ENCODE measurements around the gene MTMR12. TPM values are rescaled to one million over a fixed set of nuclear protein-coding genes. Genes with fewer than 3 reads are reported as not detected.
A peak's percentile ranks its signal among the peaks of the same experiment; 100 is the strongest.
"Not testable (repeated sequence)": the region's sequence is repeated elsewhere in the genome, so short reads cannot be mapped to it uniquely, and the experiment has no call there.

The MTMR12 gene
- polyA plus RNA-seq, 1 donor: 19.1 TPM

- Histone ChIP-seq H3K4me1 (ENCODE audit: control insufficient read depth, insufficient read depth, low read length) (peaks cover 10% of the 10 kb centered on the region), H3K36me3 (ENCODE audit: control insufficient read depth, insufficient read depth, low read length) (no peaks in the 10 kb centered on the region), H3K27ac (ENCODE audit: low read length) (no peak overlapping the region), H3K27me3 (ENCODE audit: control insufficient read depth, insufficient read depth, low read length) (no peaks in the 10 kb centered on the region), H3K4me3 (ENCODE audit: low read length) (no peak overlapping the region), H3K9me3 (ENCODE audit: control insufficient read depth, low read depth, low read length) (no peaks in the 10 kb centered on the region)
- DNase-seq: no peak
- no CpG with 5 or more reads among the region's 8 CpGs for WGBS (ENCODE audit: insufficient coverage, low lambda C conversion rate)
Observed at GRCh38 chr5:32315221-32316014, 2.7 kb upstream of the MTMR12 start.

GRCh38 chr5:32314658-32315057, 1.9 kb upstream of the MTMR12 start:
- H3K36me3 ChIP-seq (ENCODE audit: control insufficient read depth, insufficient read depth, low read length): no peaks in the 10 kb centered on the region
- no peak for DNase-seq
- no peaks in the 10 kb centered on the region for H3K9me3 ChIP-seq (ENCODE audit: control insufficient read depth, low read depth, low read length)
- H3K4me1 ChIP-seq (ENCODE audit: control insufficient read depth, insufficient read depth, low read length): peaks cover 10% of the 10 kb centered on the region
- WGBS (ENCODE audit: insufficient coverage, low lambda C conversion rate): no CpG with 5 or more reads among the region's 5 CpGs
- H3K27ac ChIP-seq (ENCODE audit: low read length): no peak overlapping the region
- no peaks in the 10 kb centered on the region for H3K27me3 ChIP-seq (ENCODE audit: control insufficient read depth, insufficient read depth, low read length)
- H3K4me3 ChIP-seq (ENCODE audit: low read length): no peak overlapping the region

- not testable (repeated sequence) for DNase-seq; H3K27me3 ChIP-seq (ENCODE audit: control insufficient read depth, insufficient read depth, low read length); H3K9me3 ChIP-seq (ENCODE audit: control insufficient read depth, low read depth, low read length); H3K4me3 ChIP-seq (ENCODE audit: low read length); H3K36me3 ChIP-seq (ENCODE audit: control insufficient read depth, insufficient read depth, low read length); H3K27ac ChIP-seq (ENCODE audit: low read length); H3K4me1 ChIP-seq (ENCODE audit: control insufficient read depth, insufficient read depth, low read length)
- 40% methylated on average over 1 of the region's 10 CpGs for WGBS (ENCODE audit: insufficient coverage, low lambda C conversion rate)
Observed at GRCh38 chr5:32314152-32314488, 1.4 kb upstream of the MTMR12 start.

- peaks cover 18% of the 10 kb centered on the region for H3K4me1 ChIP-seq (ENCODE audit: control insufficient read depth, insufficient read depth, low read length)
- DNase-seq: peak; percentile 51 to 84
- no CpG with 5 or more reads among the region's 34 CpGs for WGBS (ENCODE audit: insufficient coverage, low lambda C conversion rate)
Observed at GRCh38 chr5:32312197-32312594, 543 bp downstream of the MTMR12 start.

GRCh38 chr5:32311404-32312196, 1.1 kb downstream of the MTMR12 start:
- WGBS (ENCODE audit: insufficient coverage, low lambda C conversion rate): 20% methylated on average over 5 of the region's 16 CpGs
- Histone ChIP-seq H3K27me3 (ENCODE audit: control insufficient read depth, insufficient read depth, low read length) (no peaks in the 10 kb centered on the region), H3K9me3 (ENCODE audit: control insufficient read depth, low read depth, low read length) (no peaks in the 10 kb centered on the region), H3K36me3 (ENCODE audit: control insufficient read depth, insufficient read depth, low read length) (no peaks in the 10 kb centered on the region), H3K4me3 (ENCODE audit: low read length) (peak overlapping the region; percentile 75), H3K4me1 (ENCODE audit: control insufficient read depth, insufficient read depth, low read length) (peaks cover 19% of the 10 kb centered on the region), H3K27ac (ENCODE audit: low read length) (peak overlapping the region; percentile 95)
- DNase-seq: no peak

More at GRCh38 chr5:32312197-32312594, 543 bp downstream of the MTMR12 start:
- Histone ChIP-seq H3K9me3 (ENCODE audit: control insufficient read depth, low read depth, low read length) (no peaks in the 10 kb centered on the region), H3K27ac (ENCODE audit: low read length) (peak overlapping the region; percentile 95), H3K36me3 (ENCODE audit: control insufficient read depth, insufficient read depth, low read length) (no peaks in the 10 kb centered on the region), H3K27me3 (ENCODE audit: control insufficient read depth, insufficient read depth, low read length) (no peaks in the 10 kb centered on the region), H3K4me3 (ENCODE audit: low read length) (peak overlapping the region; percentile 75)

GRCh38 chr5:32309761-32310160, 3.0 kb downstream of the MTMR12 start:
- peaks cover 19% of the 10 kb centered on the region for H3K4me1 ChIP-seq (ENCODE audit: control insufficient read depth, insufficient read depth, low read length)
- WGBS (ENCODE audit: insufficient coverage, low lambda C conversion rate): no CpG with 5 or more reads among the region's 6 CpGs
- DNase-seq: no peak
- no peaks in the 10 kb centered on the region for H3K9me3 ChIP-seq (ENCODE audit: control insufficient read depth, low read depth, low read length)
- H3K27me3 ChIP-seq (ENCODE audit: control insufficient read depth, insufficient read depth, low read length): no peaks in the 10 kb centered on the region
- no peak overlapping the region for H3K4me3 ChIP-seq (ENCODE audit: low read length)
- H3K36me3 ChIP-seq (ENCODE audit: control insufficient read depth, insufficient read depth, low read length): no peaks in the 10 kb centered on the region
- H3K27ac ChIP-seq (ENCODE audit: low read length): no peak overlapping the region

GRCh38 chr5:32308946-32309345, 3.8 kb downstream of the MTMR12 start:
- H3K9me3 ChIP-seq (ENCODE audit: control insufficient read depth, low read depth, low read length): no peaks in the 10 kb centered on the region
- H3K27me3 ChIP-seq (ENCODE audit: control insufficient read depth, insufficient read depth, low read length): no peaks in the 10 kb centered on the region
- H3K4me1 ChIP-seq (ENCODE audit: control insufficient read depth, insufficient read depth, low read length): peaks cover 19% of the 10 kb centered on the region
- H3K4me3 ChIP-seq (ENCODE audit: low read length): no peak overlapping the region
- peak overlapping the region; percentile 5 for H3K27ac ChIP-seq (ENCODE audit: low read length)
- DNase-seq: no peak
- H3K36me3 ChIP-seq (ENCODE audit: control insufficient read depth, insufficient read depth, low read length): no peaks in the 10 kb centered on the region
- 33% methylated on average over 1 of the region's 3 CpGs for WGBS (ENCODE audit: insufficient coverage, low lambda C conversion rate)

- peaks cover 25% of the 10 kb centered on the region for H3K4me1 ChIP-seq (ENCODE audit: control insufficient read depth, insufficient read depth, low read length)
- no CpG with 5 or more reads among the region's 4 CpGs for WGBS (ENCODE audit: insufficient coverage, low lambda C conversion rate)
- H3K9me3 ChIP-seq (ENCODE audit: control insufficient read depth, low read depth, low read length): no peaks in the 10 kb centered on the region
- peak overlapping the region; percentile 79 for H3K27ac ChIP-seq (ENCODE audit: low read length)
- DNase-seq: peak; percentile 85 to 92
- H3K4me3 ChIP-seq (ENCODE audit: low read length): no peak overlapping the region
- no peaks in the 10 kb centered on the region for H3K36me3 ChIP-seq (ENCODE audit: control insufficient read depth, insufficient read depth, low read length)
- no peaks in the 10 kb centered on the region for H3K27me3 ChIP-seq (ENCODE audit: control insufficient read depth, insufficient read depth, low read length)
Observed at GRCh38 chr5:32307769-32308194, 5.0 kb downstream of the MTMR12 start.

GRCh38 chr5:32304622-32305021, 8.1 kb downstream of the MTMR12 start:
- H3K4me1 ChIP-seq (ENCODE audit: control insufficient read depth, insufficient read depth, low read length): peaks cover 15% of the 10 kb centered on the region
- H3K27me3 ChIP-seq (ENCODE audit: control insufficient read depth, insufficient read depth, low read length): no peaks in the 10 kb centered on the region
- H3K27ac ChIP-seq (ENCODE audit: low read length): no peak overlapping the region

GRCh38 chr5:32303755-32304120, 9.0 kb downstream of the MTMR12 start:
- WGBS (ENCODE audit: insufficient coverage, low lambda C conversion rate): no CpG with 5 or more reads among the region's 6 CpGs
- DNase-seq: no peak
- H3K27me3 ChIP-seq (ENCODE audit: control insufficient read depth, insufficient read depth, low read length): no peaks in the 10 kb centered on the region
- no peaks in the 10 kb centered on the region for H3K9me3 ChIP-seq (ENCODE audit: control insufficient read depth, low read depth, low read length)
- peak overlapping the region; percentile 49 for H3K27ac ChIP-seq (ENCODE audit: low read length)
- H3K4me1 ChIP-seq (ENCODE audit: control insufficient read depth, insufficient read depth, low read length): peaks cover 15% of the 10 kb centered on the region
- H3K4me3 ChIP-seq (ENCODE audit: low read length): no peak overlapping the region
- peaks cover 3% of the 10 kb centered on the region for H3K36me3 ChIP-seq (ENCODE audit: control insufficient read depth, insufficient read depth, low read length)

More at GRCh38 chr5:32304622-32305021, 8.1 kb downstream of the MTMR12 start:
- DNase-seq: no peak
- H3K4me3 ChIP-seq (ENCODE audit: low read length): no peak overlapping the region
- WGBS (ENCODE audit: insufficient coverage, low lambda C conversion rate): no CpG with 5 or more reads among the region's 5 CpGs
- H3K36me3 ChIP-seq (ENCODE audit: control insufficient read depth, insufficient read depth, low read length): peaks cover 3% of the 10 kb centered on the region
- H3K9me3 ChIP-seq (ENCODE audit: control insufficient read depth, low read depth, low read length): no peaks in the 10 kb centered on the region
